Mesenchymal stem cell (in vitro differentiated cells and primary cell): ENCODE data around the gene VN1R5.
"Not testable (repeated sequence)": the region's sequence is repeated elsewhere in the genome, so short reads cannot be mapped to it uniquely, and the experiment has no call there.

Experiments
- DNase-seq: peaks from one replicate; pipeline ENCODE4 v3.0.0-alpha.2; 2013
- H2AFZ ChIP-seq: one replicate; pipeline ENCODE4 v1.6.1; 2013; ENCODE audit warnings: low read depth, mild to moderate bottlenecking, control low read depth, inconsistent platforms, low read length, moderate library complexity
- H2AK5ac ChIP-seq: 2 replicates; pipeline ENCODE4 v1.6.1; 2013; ENCODE audit warnings: low read length, moderate library complexity, mild to moderate bottlenecking, inconsistent platforms; ENCODE audit not compliant: severe bottlenecking
- H2BK120ac ChIP-seq: one replicate; pipeline ENCODE4 v1.6.1; 2013; ENCODE audit warnings: low read depth, mild to moderate bottlenecking, inconsistent platforms, low read length, moderate library complexity
- H2BK12ac ChIP-seq, 2 experiments: one replicate each; pipeline ENCODE4 v1.6.1; 2013; ENCODE audit warnings: inconsistent platforms in 2 of 2, low read length in 2 of 2, mild to moderate bottlenecking in 2 of 2, moderate library complexity in 2 of 2, control low read depth in 1 of 2
- H2BK15ac ChIP-seq: one replicate; pipeline ENCODE4 v1.6.1; 2013; ENCODE audit warnings: mild to moderate bottlenecking, low read depth, inconsistent platforms; ENCODE audit not compliant: poor library complexity, severe bottlenecking
- H2BK5ac ChIP-seq: 2 replicates; pipeline ENCODE4 v1.6.1; 2013; ENCODE audit warnings: low read depth, mild to moderate bottlenecking, low read length, control low read depth, inconsistent platforms; ENCODE audit not compliant: poor library complexity, severe bottlenecking
- H3K14ac ChIP-seq, 2 experiments: one replicate each; pipeline ENCODE4 v1.6.1; 2013; ENCODE audit warnings: inconsistent platforms in 2 of 2, low read length in 2 of 2, control low read depth in 1 of 2, mild to moderate bottlenecking in 1 of 2, moderate library complexity in 1 of 2
- H3K18ac ChIP-seq, 2 experiments: one replicate each; pipeline ENCODE4 v1.6.1; 2013; ENCODE audit warnings: inconsistent platforms in 2 of 2, low read length in 2 of 2, control low read depth in 1 of 2, low read depth in 1 of 2, mild to moderate bottlenecking in 1 of 2
- H3K23ac ChIP-seq, 2 experiments: one replicate each; pipeline ENCODE4 v1.6.1; 2013; ENCODE audit warnings: inconsistent platforms in 2 of 2, low read length in 2 of 2, mild to moderate bottlenecking in 2 of 2, moderate library complexity in 2 of 2, control low read depth in 1 of 2
- H3K27ac ChIP-seq: 2 replicates; pipeline ENCODE4 v1.5.1; 2013; ENCODE audit warnings: mild to moderate bottlenecking, moderate library complexity, low read length, control low read depth, inconsistent platforms; ENCODE audit not compliant: poor library complexity, severe bottlenecking
- H3K27me3 ChIP-seq, 2 experiments: 2 replicates each; pipeline versions ENCODE4 v1.6.1 to v1.7.0; 2013; ENCODE audit warnings: low read length in 2 of 2, mild to moderate bottlenecking in 2 of 2, moderate library complexity in 2 of 2, control low read depth in 1 of 2, inconsistent platforms in 1 of 2; ENCODE audit not compliant: control insufficient read depth in 1 of 2, insufficient read depth in 1 of 2
- H3K36me3 ChIP-seq, 2 experiments: 2 replicates each; pipeline versions ENCODE4 v1.6.1 to v1.7.0; 2013; ENCODE audit warnings: low read length in 2 of 2, control low read depth in 1 of 2, inconsistent platforms in 1 of 2, low read depth in 1 of 2, mild to moderate bottlenecking in 1 of 2; ENCODE audit not compliant: insufficient read depth in 2 of 2, control insufficient read depth in 1 of 2
- H3K4ac ChIP-seq, 2 experiments: one replicate each; pipeline ENCODE4 v1.6.1; 2013; ENCODE audit warnings: inconsistent platforms in 2 of 2, low read length in 2 of 2, mild to moderate bottlenecking in 2 of 2, moderate library complexity in 2 of 2, control low read depth in 1 of 2, low read depth in 1 of 2
- H3K4me1 ChIP-seq: 2 replicates; pipeline ENCODE4 v1.6.1; 2013; ENCODE audit warnings: low read depth, low read length, control low read depth; ENCODE audit not compliant: control insufficient read depth, insufficient read depth
- H3K4me2 ChIP-seq: 2 replicates; pipeline ENCODE4 v1.6.1; 2013; ENCODE audit warnings: low read length, mild to moderate bottlenecking, inconsistent platforms; ENCODE audit not compliant: poor library complexity, severe bottlenecking
- H3K4me3 ChIP-seq, 2 experiments: 2 replicates each; pipeline versions ENCODE4 v1.5.1 to v1.7.0; 2013; ENCODE audit warnings: low read length in 2 of 2, mild to moderate bottlenecking in 2 of 2, control low read depth in 1 of 2, low read depth in 1 of 2; ENCODE audit not compliant: insufficient read depth in 1 of 2
- H3K79me1 ChIP-seq: replicated peaks from 2 replicates; pipeline ENCODE4 v1.6.1; 2013; ENCODE audit warnings: mild to moderate bottlenecking, control low read depth, low read length, inconsistent platforms; ENCODE audit not compliant: poor library complexity, severe bottlenecking
- H3K9ac ChIP-seq: 2 replicates; pipeline ENCODE4 v1.7.0; 2013; ENCODE audit warnings: mild to moderate bottlenecking, low read length, moderate library complexity
- H3K9me3 ChIP-seq: 2 replicates; pipeline ENCODE4 v1.7.0; 2013; ENCODE audit warnings: mild to moderate bottlenecking, low read length; ENCODE audit not compliant: control insufficient read depth
- H4K8ac ChIP-seq: one replicate; pipeline ENCODE4 v1.6.1; 2013; ENCODE audit warnings: inconsistent platforms, mild to moderate bottlenecking, low read length, moderate library complexity
- H4K91ac ChIP-seq: one replicate; pipeline ENCODE4 v1.6.1; 2013; ENCODE audit warnings: mild to moderate bottlenecking, low read length, inconsistent platforms
- WGBS: methylation state at CpG from one replicate; pipeline ENCODE4 v1.1.7; 2013; ENCODE audit warnings: mixed read lengths; 5-methylcytosine and 5-hydroxymethylcytosine counted together

Gene VN1R5

DNA sequence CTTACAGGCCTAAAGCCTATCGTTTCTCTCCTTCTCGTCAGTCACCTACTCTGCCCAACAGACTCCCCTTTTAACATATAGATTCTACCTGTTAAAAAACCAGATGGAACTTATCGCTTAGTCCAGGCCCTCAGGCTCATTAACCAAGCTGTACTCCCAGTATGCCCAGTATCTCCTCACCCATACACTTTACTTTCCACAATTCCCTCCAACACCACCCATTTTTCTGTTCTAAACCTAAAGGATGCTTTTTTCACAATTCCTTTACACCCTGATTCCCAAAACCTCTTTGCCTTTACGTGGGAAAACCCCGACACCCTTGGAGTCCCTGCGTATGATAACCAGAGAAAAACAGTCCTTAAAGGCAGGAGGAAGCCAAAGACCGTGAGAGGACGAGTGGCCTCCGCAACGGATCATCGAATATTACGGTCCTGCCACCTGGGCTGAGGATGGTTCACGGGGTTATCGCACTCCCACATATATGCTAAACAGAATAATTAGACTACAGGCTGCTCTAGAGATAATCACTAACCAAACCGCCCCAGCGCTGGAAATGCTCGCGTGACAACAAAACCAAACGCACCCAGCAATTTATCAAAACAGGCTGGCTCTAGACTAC is 33.5 kb downstream of the VN1R5 start:
- H3K4me3 ChIP-seq, H2BK12ac ChIP-seq, DNase-seq, H2AFZ ChIP-seq, H2BK5ac ChIP-seq, H3K9ac ChIP-seq, H3K27me3 ChIP-seq, H3K14ac ChIP-seq, H3K4ac ChIP-seq, H3K23ac ChIP-seq, H4K91ac ChIP-seq, H3K4me2 ChIP-seq, H4K8ac ChIP-seq, H2BK15ac ChIP-seq, H2BK120ac ChIP-seq, H3K27ac ChIP-seq, H3K79me1 ChIP-seq, H3K9me3 ChIP-seq, H2AK5ac ChIP-seq, H3K18ac ChIP-seq: not testable (repeated sequence)
- Histone ChIP-seq H3K36me3 (peaks cover 0 to 10% of the 10 kb centered on the region in 2 experiments), H3K4me1 (peaks cover 14% of the 10 kb centered on the region)
- 90% methylated on average over 13 of the region's 19 CpGs for WGBS

DNA sequence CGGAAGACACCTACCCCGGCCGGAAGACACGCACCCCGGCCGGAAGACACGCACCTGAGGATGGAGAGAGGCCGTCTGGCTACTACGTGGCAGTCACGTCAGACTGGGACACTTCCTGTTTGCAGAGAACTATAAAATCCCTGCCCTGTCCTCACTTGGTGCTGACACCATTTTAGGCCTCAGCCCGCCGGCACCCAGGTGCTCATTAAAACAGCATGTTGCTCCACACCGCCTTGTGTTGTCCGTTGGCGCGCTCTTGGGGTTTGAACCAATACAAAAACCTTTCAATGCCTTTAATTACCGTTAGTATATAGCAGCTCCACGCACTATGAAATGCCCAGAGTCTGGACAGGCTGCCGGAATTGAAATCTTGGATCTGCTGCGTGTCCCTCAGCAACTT is 34.7 kb downstream of the VN1R5 start:
- H2BK15ac ChIP-seq: no peak overlapping the region
- H3K79me1 ChIP-seq: no peaks in the 10 kb centered on the region
- H2AK5ac ChIP-seq: peak overlapping the region; percentile 39
- no peak overlapping the region for H2BK5ac ChIP-seq
- H3K4ac ChIP-seq: no peak overlapping the region
- no peak overlapping the region for H3K4me2 ChIP-seq
- no peak overlapping the region for H3K18ac ChIP-seq
- H3K4me1 ChIP-seq: peaks cover 16% of the 10 kb centered on the region
- no peak overlapping the region for H3K4me3 ChIP-seq
- 94% methylated on average over 20 of the region's 20 CpGs for WGBS
- no peak overlapping the region for H2AFZ ChIP-seq
- no peak overlapping the region for H2BK12ac ChIP-seq
- no peak overlapping the region for H4K8ac ChIP-seq
- H3K23ac ChIP-seq: no peak overlapping the region
- no peak overlapping the region for H3K14ac ChIP-seq
- no peaks in the 10 kb centered on the region for H3K27me3 ChIP-seq
- H3K36me3 ChIP-seq: peaks cover 0 to 7% of the 10 kb centered on the region in 2 experiments
- H2BK120ac ChIP-seq: no peak overlapping the region
- no peak overlapping the region for H3K9ac ChIP-seq
- peaks cover 3% of the 10 kb centered on the region for H3K9me3 ChIP-seq
- no peak overlapping the region for H4K91ac ChIP-seq
- DNase-seq: no peak
- H3K27ac ChIP-seq: no peak overlapping the region

DNA sequence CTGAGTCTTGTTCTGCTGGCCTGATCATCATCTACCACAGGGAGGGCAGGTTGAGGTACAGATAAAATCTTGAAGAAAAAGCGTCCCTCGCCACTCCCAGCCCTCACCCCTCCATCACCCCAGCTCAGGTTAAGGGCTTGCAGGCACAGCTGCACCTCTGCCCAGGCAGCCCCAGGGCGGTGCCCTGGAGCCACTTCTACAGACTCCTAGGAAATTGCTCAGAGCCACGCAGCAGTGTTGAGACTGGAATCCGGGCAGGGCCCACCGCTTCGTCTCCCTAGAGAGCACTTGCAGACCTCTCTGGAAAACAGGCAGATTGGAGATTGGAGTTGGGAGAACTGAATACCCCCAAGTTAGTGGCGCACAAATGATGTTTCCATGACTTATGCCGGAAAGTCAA is 35.3 kb downstream of the VN1R5 start:
- H3K4me3 ChIP-seq: no peak overlapping the region
- peaks cover 2% of the 10 kb centered on the region for H3K79me1 ChIP-seq
- no peak overlapping the region for H2BK15ac ChIP-seq
- WGBS: 97% methylated on average over 9 of the region's 9 CpGs
- no peaks in the 10 kb centered on the region for H3K9me3 ChIP-seq
- H3K36me3 ChIP-seq: peaks cover 0 to 6% of the 10 kb centered on the region in 2 experiments
- peaks cover 20% of the 10 kb centered on the region for H3K4me1 ChIP-seq
- H3K23ac ChIP-seq: no peak overlapping the region
- no peak for DNase-seq
- no peak overlapping the region for H3K14ac ChIP-seq
- no peak overlapping the region for H4K8ac ChIP-seq
- H2BK120ac ChIP-seq: no peak overlapping the region
- peak overlapping the region; percentile 26 for H2AK5ac ChIP-seq
- no peak overlapping the region for H3K18ac ChIP-seq
- no peak overlapping the region for H2BK12ac ChIP-seq
- no peak overlapping the region for H3K9ac ChIP-seq
- no peak overlapping the region for H2BK5ac ChIP-seq
- no peak overlapping the region for H4K91ac ChIP-seq
- no peak overlapping the region for H3K4ac ChIP-seq
- no peak overlapping the region for H3K27ac ChIP-seq
- no peaks in the 10 kb centered on the region for H3K27me3 ChIP-seq
- H2AFZ ChIP-seq: no peak overlapping the region
- H3K4me2 ChIP-seq: no peak overlapping the region

DNA sequence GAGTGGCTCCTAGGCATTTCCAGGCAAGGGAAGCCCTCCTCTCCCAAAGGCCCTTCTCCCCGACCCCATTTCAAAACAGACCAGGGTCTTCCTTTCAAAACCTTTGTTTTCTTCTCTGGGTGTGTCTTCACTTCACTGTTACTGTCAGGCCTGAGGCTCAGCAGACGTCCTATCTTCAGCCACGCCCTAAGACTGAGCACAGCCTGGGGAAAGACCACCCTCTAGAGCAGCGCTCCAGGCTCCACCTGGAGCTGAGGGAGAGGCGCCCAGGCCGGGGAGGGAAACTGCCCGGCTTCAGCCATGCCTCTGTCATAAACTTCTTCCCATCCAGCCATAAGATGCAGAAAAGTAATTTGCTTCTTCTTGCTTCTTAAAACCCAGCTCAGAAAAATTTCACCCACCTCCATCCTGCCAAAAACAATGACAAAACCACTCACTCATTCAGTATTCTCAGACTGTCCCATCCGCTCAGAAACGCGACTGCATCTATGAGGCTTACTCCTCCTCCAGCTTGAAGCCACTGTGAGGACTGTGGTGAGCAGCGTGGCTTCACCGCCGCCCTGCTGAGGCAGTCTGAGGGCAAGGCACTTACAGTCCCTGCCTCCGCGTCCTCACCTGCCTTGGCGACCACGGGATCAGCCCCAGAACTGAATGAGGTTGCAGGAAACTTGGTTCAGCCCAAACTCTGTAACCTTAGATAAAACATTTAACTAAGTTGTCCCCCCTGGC is 36.1 kb downstream of the VN1R5 start:
- Histone ChIP-seq H3K4ac (no peak overlapping the region), H3K27me3 (no peaks in the 10 kb centered on the region), H2BK120ac (no peak overlapping the region), H2AK5ac (peak overlapping the region; percentile 77), H4K8ac (no peak overlapping the region), H3K9me3 (no peaks in the 10 kb centered on the region), H3K4me2 (no peak overlapping the region), H3K18ac (no peak overlapping the region), H2BK12ac (no peak overlapping the region), H3K36me3 (peaks cover 0 to 3% of the 10 kb centered on the region in 2 experiments), H3K14ac (no peak overlapping the region), H2BK15ac (no peak overlapping the region), H3K23ac (no peak overlapping the region), H2AFZ (no peak overlapping the region), H4K91ac (no peak overlapping the region), H3K4me1 (peaks cover 22% of the 10 kb centered on the region), H3K27ac (no peak overlapping the region), H3K79me1 (peaks cover 3% of the 10 kb centered on the region), H3K4me3 (no peak overlapping the region), H2BK5ac (no peak overlapping the region), H3K9ac (no peak overlapping the region)
- WGBS: 53% methylated on average over 17 of the region's 17 CpGs
- DNase-seq: no peak
